RWPE1 (cell line): ENCODE measurements around the gene NPAS4.
A peak's percentile ranks its signal among the peaks of the same experiment; 100 is the strongest.
"Not testable (repeated sequence)": the region's sequence is repeated elsewhere in the genome, so short reads cannot be mapped to it uniquely, and the experiment has no call there.

ENCODE experiments used
- CTCF ChIA-PET: fragments of 350-600 bp; sonication (Branson Sonifier 250); formaldehyde crosslinking; extraction: SDS; loops from one replicate; lab custom pipeline; 2021; lab: Yijun Ruan, JAX
- POLR2A ChIA-PET: fragments of 400-600 bp; formaldehyde crosslinking; extraction: SDS; loops from one replicate; lab custom pipeline; 2020; ENCODE audit warnings: antibody characterized with exemption; ENCODE audit not compliant: low non-redundant PET; lab: Yijun Ruan, JAX
- DNase-seq: peaks from one replicate; pipeline ENCODE4 v3.0.0; 2012; ENCODE audit warnings: low spot score
- H3K27ac ChIP-seq: fragments of 450-650 bp; 2 replicates; pipeline ENCODE4 v1.5.1; 2017
- CTCF ChIP-seq: fragments of 450-650 bp; conservative IDR thresholded peaks from 2 replicates; pipeline ENCODE4 v1.5.1; 2017; ENCODE audit warnings: low read depth, mild to moderate bottlenecking

NPAS4 gene

GRCh38 chr11:66428933-66429332 lies 8.1 kb downstream of the NPAS4 start:
- ChIA-PET CTCF (interaction anchor here (0.7 to 0.9 kb wide), 4 partner anchors 11 to 256 kb away, joined by 3 to 6 read pairs (median 4); no protein-coding TSS in a partner anchor), POLR2A (no interaction called here)
- DNase-seq, result no peak
- no peak overlapping the region for H3K27ac ChIP-seq
- TF ChIP-seq CTCF, result no peak

GRCh38 chr11:66429983-66430602 lies 9.3 kb downstream of the NPAS4 start:
- DNase-seq, result peak; percentile 34
- peak; percentile 83 for TF ChIP-seq CTCF
- ChIA-PET CTCF (interaction anchor here (0.6 to 0.8 kb wide), 7 partner anchors 9 to 591 kb away, joined by 3 to 6 read pairs (median 3); partner anchors contain the start of gene CCS), POLR2A (no interaction called here)
- no peak overlapping the region for H3K27ac ChIP-seq

- POLR2A ChIA-PET, DNase-seq, H3K27ac ChIP-seq: not testable (repeated sequence)
- CTCF ChIA-PET, result interaction anchor here (0.9 kb wide), 1 partner anchor 22 kb away, joined by 7 read pairs; no protein-coding TSS in a partner anchor
These were observed 10.5 kb downstream of the NPAS4 start for GRCh38 chr11:66431287-66431686.

- CTCF ChIA-PET, POLR2A ChIA-PET, H3K27ac ChIP-seq: not testable (repeated sequence)
- DNase-seq, result peak; percentile 23
These were observed 11.1 kb downstream of the NPAS4 start for GRCh38 chr11:66431871-66432329.

GRCh38 chr11:66432597-66432996 lies 11.8 kb downstream of the NPAS4 start:
- DNase-seq, result no peak
- H3K27ac ChIP-seq, result no peak overlapping the region
- CTCF ChIA-PET, result interaction anchor here (0.7 kb wide), 1 partner anchor 24 kb away, joined by 3 read pairs; no protein-coding TSS in a partner anchor
- POLR2A ChIA-PET, result no interaction called here
- TF ChIP-seq CTCF, result no peak

GRCh38 chr11:66437979-66438503 lies 17.2 kb downstream of the NPAS4 start:
- no peak for TF ChIP-seq CTCF
- ChIA-PET CTCF (interaction anchor here (1.4 to 2.3 kb wide), 4 partner anchors 14 to 29 kb away, joined by 4 to 10 read pairs (median 6); no protein-coding TSS in a partner anchor), POLR2A (no interaction called here)
- DNase-seq, result no peak
- peak overlapping the region; percentile 78 for H3K27ac ChIP-seq

GRCh38 chr11:66438504-66439466 lies 17.9 kb downstream of the NPAS4 start, which contains the start of gene MRPL11:
MRPL11 (minus strand) TSS chr11:66438848; CDS start chr11:66438754, 94 bp downstream.
- ChIA-PET POLR2A (no interaction called here), CTCF (interaction anchor here (0.6 to 2.3 kb wide), 13 partner anchors 9 to 254 kb away, joined by 3 to 10 read pairs (median 4); no protein-coding TSS in a partner anchor)
- H3K27ac ChIP-seq, result peak within 1 kb of the TSS; percentile 78
- peak; percentile 89 for TF ChIP-seq CTCF
- DNase-seq, result peak; percentile 98

GRCh38 chr11:66440101-66440939 lies 19.5 kb downstream of the NPAS4 start:
- POLR2A ChIA-PET, result interaction anchor here (0.5 kb wide), 1 partner anchor 246 kb away, joined by 3 read pairs; no protein-coding TSS in a partner anchor
- CTCF ChIA-PET, result interaction anchor here (1.0 to 2.3 kb wide), 2 partner anchors 22 to 39 kb away, joined by 4 to 8 read pairs; no protein-coding TSS in a partner anchor
- not testable (repeated sequence) for H3K27ac ChIP-seq

GRCh38 chr11:66440940-66441282 lies 20.1 kb downstream of the NPAS4 start:
- CTCF ChIA-PET, H3K27ac ChIP-seq, DNase-seq: not testable (repeated sequence)
- POLR2A ChIA-PET, result interaction anchor here (0.5 kb wide), 1 partner anchor 245 kb away, joined by 3 read pairs; no protein-coding TSS in a partner anchor

More at GRCh38 chr11:66440101-66440939, 19.5 kb downstream of the NPAS4 start:
- DNase-seq, result not testable (repeated sequence)
